ENCODE results near the gene SMIM29. TPM values are rescaled to one million over a fixed set of nuclear protein-coding genes. Genes with fewer than 3 reads are reported as not detected.

Gene SMIM29
- total and polyA plus RNA-seq, 4 experiments from 2014 or later: 29.7 to 66.5 (median 40.8) TPM

DNA sequence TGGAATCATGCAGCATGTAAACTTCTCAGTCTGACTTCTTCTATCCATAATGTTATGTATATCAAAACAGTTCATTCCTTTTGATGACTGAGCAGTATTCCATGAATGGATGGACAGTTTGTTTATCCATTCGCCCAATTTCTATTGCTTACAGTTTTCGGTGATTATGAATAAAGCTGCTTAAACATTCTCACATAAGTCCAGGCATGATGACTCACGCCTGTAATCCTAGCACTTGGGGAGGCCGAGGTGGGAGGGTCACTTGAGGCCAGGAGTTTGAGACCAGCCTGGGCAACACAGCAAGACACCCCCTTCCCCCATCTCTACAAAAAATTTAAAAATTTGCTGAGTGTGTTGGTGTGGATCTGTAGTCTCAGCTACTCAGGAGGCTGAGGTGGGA lies 35.0 kb downstream of the SMIM29 start:
- no peak for DNase-seq
- peak overlapping the region in 1 of 7 donors; percentile 1 for H3K27ac Mint-ChIP-seq
- no peaks in the 10 kb centered on the region for H3K4me1 Mint-ChIP-seq
- no peaks in the 10 kb centered on the region for H3K9me3 Mint-ChIP-seq
- ChIA-PET POLR2A (ENCODE audit: partially characterized antibody) (interaction anchor here (1.2 kb wide), 1 partner anchor 9 kb away, joined by 5 read pairs; no protein-coding TSS in a partner anchor), CTCF (ENCODE audit: partially characterized antibody) (interaction anchor here (2.1 kb wide), 1 partner anchor 18 kb away, joined by 8 read pairs; no protein-coding TSS in a partner anchor)
- H3K27me3 Mint-ChIP-seq: no peaks in the 10 kb centered on the region
- Histone ChIP-seq H3K9me3 (ENCODE audit: control insufficient read depth in 1 of 2, low read length in 2 of 2) (no peaks in the 10 kb centered on the region), H3K36me3 (ENCODE audit: insufficient read depth, low read length) (no peaks in the 10 kb centered on the region), H3K27me3 (ENCODE audit: insufficient read depth, low read length) (no peaks in the 10 kb centered on the region), H3K4me1 (ENCODE audit: insufficient read depth, low read length) (no peaks in the 10 kb centered on the region), H3K27ac (ENCODE audit: low read depth, low read length) (no peak overlapping the region), H3K4me3 (ENCODE audit: low read length in 2 of 2) (no peak overlapping the region)
- H3K36me3 Mint-ChIP-seq: no peaks in the 10 kb centered on the region
- peak overlapping the region in 1 of 8 donors; percentile 9 for H3K4me3 Mint-ChIP-seq
- intact Hi-C loops (cut with micrococcal nuclease): no loop called here

DNA sequence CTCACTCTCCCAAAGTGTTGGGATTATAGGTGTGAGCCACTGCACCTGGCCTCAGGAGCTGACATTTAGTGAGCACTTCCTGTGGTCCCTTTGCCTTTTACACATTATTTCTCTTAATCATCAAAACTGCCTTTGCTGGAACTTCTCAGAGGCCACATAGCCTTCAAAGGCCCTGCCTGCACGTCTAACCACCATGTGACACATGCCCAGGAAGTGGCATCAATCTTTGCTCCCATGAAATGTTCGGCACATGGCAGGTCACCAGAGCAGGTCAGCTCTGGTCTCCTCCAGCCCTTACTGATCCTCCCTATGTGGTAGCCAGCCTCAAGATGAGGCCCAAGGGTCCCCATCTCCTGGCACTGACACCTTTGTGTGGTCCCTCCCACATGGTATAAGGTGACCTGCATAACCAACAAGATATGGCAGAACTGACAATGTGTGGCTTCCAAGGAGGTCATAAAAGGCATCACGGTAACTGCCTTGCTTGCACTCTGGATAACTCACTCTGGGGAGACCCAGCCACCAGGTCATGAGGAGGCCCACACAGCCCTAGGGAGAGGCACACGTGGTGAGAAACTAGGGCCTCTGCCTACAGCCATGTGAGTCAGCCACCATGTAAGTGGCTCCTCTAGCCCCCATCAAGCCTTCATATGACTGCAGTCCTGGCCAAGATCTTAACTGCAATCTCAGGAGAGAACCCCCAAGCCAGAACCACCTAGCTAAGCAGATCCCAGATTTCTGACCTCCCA lies 40.9 kb downstream of the SMIM29 start:
- intact Hi-C loops (cut with micrococcal nuclease): no loop called here
- Mint-ChIP-seq H3K27ac (peak overlapping the region in 4 of 7 donors; percentile 13 to 79 (median 54)), H3K4me3 (peak overlapping the region in 2 of 8 donors; percentile 10 to 29), H3K36me3 (no peaks in the 10 kb centered on the region), H3K27me3 (no peaks in the 10 kb centered on the region), H3K4me1 (peaks cover 4 to 12% (median 6%) of the 10 kb centered on the region in 4 donors), H3K9me3 (no peaks in the 10 kb centered on the region)
- H3K27me3 ChIP-seq (ENCODE audit: insufficient read depth, low read length): no peaks in the 10 kb centered on the region
- DNase-seq: no peak
- no peaks in the 10 kb centered on the region for H3K36me3 ChIP-seq (ENCODE audit: insufficient read depth, low read length)
- no peaks in the 10 kb centered on the region for H3K9me3 ChIP-seq (ENCODE audit: control insufficient read depth in 1 of 2, low read length in 2 of 2)
- CTCF ChIA-PET (ENCODE audit: partially characterized antibody): interaction anchor here (1.8 kb wide), 1 partner anchor 16 kb away, joined by 4 read pairs; no protein-coding TSS in a partner anchor
- no peak overlapping the region for H3K4me3 ChIP-seq (ENCODE audit: low read length in 2 of 2)
- POLR2A ChIA-PET (ENCODE audit: partially characterized antibody): no interaction called here
- no peak overlapping the region for H3K27ac ChIP-seq (ENCODE audit: low read depth, low read length)
- peaks cover 8% of the 10 kb centered on the region for H3K4me1 ChIP-seq (ENCODE audit: insufficient read depth, low read length)

DNA sequence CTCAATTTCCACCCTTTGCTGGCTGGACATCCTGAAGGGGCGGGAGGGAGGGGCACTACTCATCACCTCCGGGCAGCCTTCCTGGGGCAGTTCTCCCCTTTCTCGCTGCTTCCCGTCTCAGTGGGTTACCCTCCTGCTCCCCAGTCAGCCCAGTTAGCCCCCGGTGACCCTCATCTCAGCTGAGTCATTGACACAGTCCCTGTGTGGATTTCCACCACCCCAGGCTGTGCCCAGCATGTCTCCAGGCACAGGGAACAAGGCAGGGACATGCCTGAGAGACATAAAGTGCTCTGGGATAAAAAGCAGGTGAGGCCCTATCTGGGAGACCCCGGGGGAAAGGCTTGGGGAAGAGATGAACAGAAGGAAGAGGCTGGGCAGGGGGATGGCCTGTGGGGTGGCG lies 42.1 kb downstream of the SMIM29 start:
- Mint-ChIP-seq H3K9me3 (no peaks in the 10 kb centered on the region), H3K4me1 (peaks cover 4 to 12% (median 6%) of the 10 kb centered on the region in 4 donors), H3K4me3 (no peak overlapping the region), H3K27me3 (no peaks in the 10 kb centered on the region), H3K27ac (no peak overlapping the region), H3K36me3 (no peaks in the 10 kb centered on the region)
- no peaks in the 10 kb centered on the region for H3K9me3 ChIP-seq (ENCODE audit: control insufficient read depth in 1 of 2, low read length in 2 of 2)
- no peak overlapping the region for H3K27ac ChIP-seq (ENCODE audit: low read depth, low read length)
- H3K36me3 ChIP-seq (ENCODE audit: insufficient read depth, low read length): no peaks in the 10 kb centered on the region
- no peaks in the 10 kb centered on the region for H3K27me3 ChIP-seq (ENCODE audit: insufficient read depth, low read length)
- intact Hi-C loops (cut with micrococcal nuclease): no loop called here
- no peak for DNase-seq
- peaks cover 8% of the 10 kb centered on the region for H3K4me1 ChIP-seq (ENCODE audit: insufficient read depth, low read length)
- no peak overlapping the region for H3K4me3 ChIP-seq (ENCODE audit: low read length in 2 of 2)
- ChIA-PET POLR2A (ENCODE audit: partially characterized antibody) (no interaction called here), CTCF (ENCODE audit: partially characterized antibody) (no interaction called here)

DNA sequence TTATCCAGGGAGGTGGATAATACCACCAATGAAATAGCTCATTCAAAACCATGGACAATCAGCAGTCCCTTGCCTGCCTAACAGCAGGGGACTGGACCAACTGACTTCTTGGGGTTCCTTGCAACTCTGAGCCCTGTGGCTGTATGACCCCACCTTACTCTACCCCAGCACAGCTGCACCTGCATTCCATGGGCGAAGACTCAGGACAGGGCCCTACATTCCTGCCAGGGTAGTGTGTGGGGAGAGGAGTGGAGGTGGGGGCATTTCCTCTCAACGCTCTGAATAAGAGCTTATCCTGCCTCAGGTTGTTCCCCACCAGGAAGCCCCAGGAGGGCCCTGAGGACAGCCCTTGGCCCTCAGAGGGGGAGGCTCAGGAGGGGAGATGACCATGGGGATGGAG lies 42.9 kb downstream of the SMIM29 start:
- no peak overlapping the region for H3K4me3 ChIP-seq (ENCODE audit: low read length in 2 of 2)
- H3K27ac Mint-ChIP-seq: no peak overlapping the region
- H3K27ac ChIP-seq (ENCODE audit: low read depth, low read length): no peak overlapping the region
- H3K9me3 Mint-ChIP-seq: no peaks in the 10 kb centered on the region
- no peaks in the 10 kb centered on the region for H3K9me3 ChIP-seq (ENCODE audit: control insufficient read depth in 1 of 2, low read length in 2 of 2)
- H3K36me3 ChIP-seq (ENCODE audit: insufficient read depth, low read length): no peaks in the 10 kb centered on the region
- DNase-seq: no peak
- peaks cover 8% of the 10 kb centered on the region for H3K4me1 ChIP-seq (ENCODE audit: insufficient read depth, low read length)
- POLR2A ChIA-PET (ENCODE audit: partially characterized antibody): interaction anchor here (1.7 kb wide), 1 partner anchor 8 kb away, joined by 5 read pairs; no protein-coding TSS in a partner anchor
- CTCF ChIA-PET (ENCODE audit: partially characterized antibody): interaction anchor here (1.9 kb wide), 1 partner anchor 10 kb away, joined by 7 read pairs; no protein-coding TSS in a partner anchor
- H3K4me1 Mint-ChIP-seq: peaks cover 4 to 12% (median 6%) of the 10 kb centered on the region in 4 donors
- intact Hi-C loops (cut with micrococcal nuclease): no loop called here
- H3K27me3 ChIP-seq (ENCODE audit: insufficient read depth, low read length): no peaks in the 10 kb centered on the region
- no peaks in the 10 kb centered on the region for H3K27me3 Mint-ChIP-seq
- H3K4me3 Mint-ChIP-seq: no peak overlapping the region
- no peaks in the 10 kb centered on the region for H3K36me3 Mint-ChIP-seq

DNA sequence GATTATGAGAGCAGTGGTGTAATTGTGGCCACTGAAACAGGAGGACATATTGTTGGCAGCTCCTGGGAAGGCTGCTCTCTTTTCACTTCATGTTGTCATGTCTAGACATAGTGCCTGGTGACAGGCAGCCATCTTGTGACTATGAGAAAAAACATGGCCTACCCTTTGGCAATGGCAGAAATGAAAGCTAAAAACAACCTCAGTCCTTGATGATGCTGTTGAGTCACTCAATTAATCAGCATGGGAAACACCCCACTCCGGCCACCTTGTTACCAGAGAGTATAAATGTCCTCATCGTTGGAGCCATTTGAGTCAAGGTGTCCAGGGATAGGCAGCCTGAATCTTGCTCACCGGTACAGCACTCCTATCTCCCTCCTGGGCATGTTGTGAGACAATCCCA lies 43.3 kb downstream of the SMIM29 start:
- no peak for DNase-seq
- Mint-ChIP-seq H3K36me3 (no peaks in the 10 kb centered on the region), H3K4me1 (peaks cover 4 to 12% (median 6%) of the 10 kb centered on the region in 4 donors), H3K4me3 (no peak overlapping the region), H3K27ac (no peak overlapping the region), H3K9me3 (no peaks in the 10 kb centered on the region), H3K27me3 (no peaks in the 10 kb centered on the region)
- no peaks in the 10 kb centered on the region for H3K27me3 ChIP-seq (ENCODE audit: insufficient read depth, low read length)
- no peak overlapping the region for H3K4me3 ChIP-seq (ENCODE audit: low read length in 2 of 2)
- intact Hi-C loops (cut with micrococcal nuclease): no loop called here
- no peaks in the 10 kb centered on the region for H3K9me3 ChIP-seq (ENCODE audit: control insufficient read depth in 1 of 2, low read length in 2 of 2)
- H3K27ac ChIP-seq (ENCODE audit: low read depth, low read length): no peak overlapping the region
- H3K4me1 ChIP-seq (ENCODE audit: insufficient read depth, low read length): peaks cover 8% of the 10 kb centered on the region
- ChIA-PET POLR2A (ENCODE audit: partially characterized antibody) (interaction anchor here (1.7 kb wide), 1 partner anchor 9 kb away, joined by 5 read pairs; no protein-coding TSS in a partner anchor), CTCF (ENCODE audit: partially characterized antibody) (interaction anchor here (1.9 kb wide), 1 partner anchor 9 kb away, joined by 7 read pairs; no protein-coding TSS in a partner anchor)
- H3K36me3 ChIP-seq (ENCODE audit: insufficient read depth, low read length): no peaks in the 10 kb centered on the region

DNA sequence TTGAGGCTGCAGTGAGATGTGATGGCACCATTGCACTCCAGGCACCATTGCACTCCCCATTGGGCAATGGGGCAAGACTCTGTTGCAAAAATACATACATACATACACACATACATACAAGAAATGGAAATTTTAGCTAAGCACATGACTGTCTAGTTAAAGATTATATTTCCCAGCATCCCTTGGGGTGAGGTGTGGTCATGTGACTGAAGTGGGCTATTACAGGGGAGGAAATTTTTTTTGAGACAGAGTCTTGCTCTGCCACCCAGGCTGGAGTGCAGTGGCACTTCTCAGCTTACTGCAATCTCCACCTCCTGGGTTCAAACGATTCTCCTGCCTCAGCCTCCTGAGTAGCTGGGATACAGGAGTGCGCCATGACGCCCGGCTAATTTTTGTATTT lies 44.1 kb downstream of the SMIM29 start:
- H3K27ac ChIP-seq (ENCODE audit: low read depth, low read length): no peak overlapping the region
- Mint-ChIP-seq H3K4me3 (no peak overlapping the region), H3K27ac (peak overlapping the region in 1 of 7 donors; percentile 42), H3K9me3 (no peaks in the 10 kb centered on the region), H3K36me3 (no peaks in the 10 kb centered on the region), H3K27me3 (no peaks in the 10 kb centered on the region), H3K4me1 (peaks cover 4 to 12% (median 6%) of the 10 kb centered on the region in 4 donors)
- H3K36me3 ChIP-seq (ENCODE audit: insufficient read depth, low read length): no peaks in the 10 kb centered on the region
- no peak overlapping the region for H3K4me3 ChIP-seq (ENCODE audit: low read length in 2 of 2)
- ChIA-PET CTCF (ENCODE audit: partially characterized antibody) (interaction anchor here (1.9 kb wide), 1 partner anchor 8 kb away, joined by 7 read pairs; no protein-coding TSS in a partner anchor), POLR2A (ENCODE audit: partially characterized antibody) (interaction anchor here (1.7 kb wide), 1 partner anchor 10 kb away, joined by 5 read pairs; no protein-coding TSS in a partner anchor)
- intact Hi-C loops (cut with micrococcal nuclease): no loop called here
- no peak for DNase-seq
- no peaks in the 10 kb centered on the region for H3K9me3 ChIP-seq (ENCODE audit: control insufficient read depth in 1 of 2, low read length in 2 of 2)
- peaks cover 8% of the 10 kb centered on the region for H3K4me1 ChIP-seq (ENCODE audit: insufficient read depth, low read length)
- H3K27me3 ChIP-seq (ENCODE audit: insufficient read depth, low read length): no peaks in the 10 kb centered on the region

DNA sequence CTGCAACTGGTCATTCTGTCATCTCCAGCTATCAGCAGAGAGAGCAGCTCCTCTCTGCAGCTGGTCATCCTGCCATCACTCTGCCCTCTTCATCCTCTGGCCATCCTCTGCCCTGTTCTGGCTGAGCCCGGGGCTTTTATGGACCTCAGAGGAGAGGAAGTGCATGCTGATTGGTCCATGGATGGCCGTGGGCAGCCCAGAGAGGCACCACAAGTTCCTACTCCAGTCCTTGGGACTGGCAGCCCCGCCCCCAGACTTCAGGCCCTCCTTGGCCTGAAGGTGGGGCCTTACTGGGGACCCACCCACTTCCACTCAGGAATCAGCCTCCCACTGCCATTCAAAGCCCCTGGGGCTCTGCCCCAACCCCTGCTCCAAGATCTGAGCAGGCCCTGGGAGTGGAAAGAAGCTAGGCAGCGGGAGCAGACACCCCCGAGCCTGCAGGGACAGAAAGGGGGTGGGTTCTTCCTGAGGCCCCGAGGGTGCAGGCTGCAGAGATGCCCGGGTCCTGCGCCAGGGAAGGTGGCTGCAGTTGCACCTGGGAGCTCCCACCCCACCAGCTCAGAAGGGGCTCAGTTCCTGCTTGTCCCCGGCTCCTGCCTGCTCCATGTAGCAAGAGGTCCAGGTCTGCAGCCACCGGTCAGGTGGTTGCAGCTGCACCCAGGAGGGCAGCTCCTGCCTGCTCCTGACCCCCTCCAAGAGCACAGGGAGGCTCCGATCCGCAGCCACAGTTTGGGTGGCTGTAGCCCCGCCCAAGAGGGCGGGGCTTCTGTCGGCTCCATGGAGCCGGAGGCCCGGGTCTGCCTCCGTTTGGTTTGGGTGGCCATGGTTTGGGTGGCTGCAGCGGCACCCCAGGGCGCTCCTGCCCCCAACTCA lies 46.2 kb downstream of the SMIM29 start:
- no peaks in the 10 kb centered on the region for H3K27me3 ChIP-seq (ENCODE audit: insufficient read depth, low read length)
- no peak overlapping the region for H3K4me3 ChIP-seq (ENCODE audit: low read length in 2 of 2)
- DNase-seq: no peak
- no peaks in the 10 kb centered on the region for H3K27me3 Mint-ChIP-seq
- no peaks in the 10 kb centered on the region for H3K9me3 ChIP-seq (ENCODE audit: control insufficient read depth in 1 of 2, low read length in 2 of 2)
- ChIA-PET POLR2A (ENCODE audit: partially characterized antibody) (interaction anchor here (0.6 kb wide), 1 partner anchor 35 kb away, joined by 3 read pairs; no protein-coding TSS in a partner anchor), CTCF (ENCODE audit: partially characterized antibody) (interaction anchor here (0.8 to 4.2 kb wide), 4 partner anchors 8 to 212 kb away, joined by 3 to 13 read pairs (median 8); partner anchors contain the start of gene SMIM29)
- no peak overlapping the region for H3K27ac ChIP-seq (ENCODE audit: low read depth, low read length)
- H3K36me3 ChIP-seq (ENCODE audit: insufficient read depth, low read length): no peaks in the 10 kb centered on the region
- intact Hi-C loops (cut with micrococcal nuclease): no loop called here
- H3K4me3 Mint-ChIP-seq: no peak overlapping the region
- peaks cover 5% of the 10 kb centered on the region for H3K4me1 ChIP-seq (ENCODE audit: insufficient read depth, low read length)
- no peak overlapping the region for H3K27ac Mint-ChIP-seq
- H3K36me3 Mint-ChIP-seq: no peaks in the 10 kb centered on the region
- peaks cover under 1 to 7% (median 1%) of the 10 kb centered on the region in 4 donors for H3K4me1 Mint-ChIP-seq
- no peaks in the 10 kb centered on the region for H3K9me3 Mint-ChIP-seq

Measured in CD4-positive, alpha-beta memory T cell (primary cell).